ENCODE data around the gene TBC1D22A.

GRCh38 chr22:46866591-46866990 is 104.1 kb downstream of the TBC1D22A start:
- TF ChIP-seq MAX (IDR thresholded peaks at IDR 0.05; ENCODE audit: insufficient read depth, insufficient read length) (no peak), CTCF (IDR thresholded peaks at IDR 0.05; ENCODE audit: extremely low read depth in 1 of 2, insufficient read depth in 1 of 2, low read depth in 1 of 2, low read length in 2 of 2) (no peak)
